Glutamatergic neuron (in vitro differentiated cells): Measurements from ENCODE around the gene PCED1B. TPM values are rescaled to one million over a fixed set of nuclear protein-coding genes. Genes with fewer than 3 reads are reported as not detected.

Experiments
- DNase-seq: peaks from one replicate; pipeline ENCODE4 v3.0.0; 2022
- H3K27ac Mint-ChIP-seq: one replicate; pipeline ENCODE4 v1.8.0; 2020; ENCODE audit warnings: mild to moderate bottlenecking, mixed read lengths, inconsistent platforms; ENCODE audit not compliant: unreplicated experiment
- H3K27me3 Mint-ChIP-seq: one replicate; pipeline ENCODE4 v1.8.0; 2020; ENCODE audit warnings: mild to moderate bottlenecking, moderate library complexity, mixed read lengths, inconsistent platforms; ENCODE audit not compliant: unreplicated experiment
- H3K36me3 Mint-ChIP-seq: one replicate; pipeline ENCODE4 v1.8.0; 2020; ENCODE audit warnings: mild to moderate bottlenecking, mixed read lengths, inconsistent platforms; ENCODE audit not compliant: unreplicated experiment
- H3K4me1 Mint-ChIP-seq: one replicate; pipeline ENCODE4 v1.8.0; 2020; ENCODE audit warnings: mild to moderate bottlenecking, low read depth, mixed read lengths, inconsistent platforms; ENCODE audit not compliant: unreplicated experiment
- H3K4me3 Mint-ChIP-seq: one replicate; pipeline ENCODE4 v1.8.0; 2020; ENCODE audit warnings: mild to moderate bottlenecking, mixed read lengths, inconsistent platforms; ENCODE audit not compliant: unreplicated experiment
- H3K9me3 Mint-ChIP-seq: one replicate; pipeline ENCODE4 v1.8.0; 2020; ENCODE audit warnings: mild to moderate bottlenecking, moderate library complexity, mixed read lengths, inconsistent platforms; ENCODE audit not compliant: unreplicated experiment
- total RNA-seq: library from RNA; stranded (reverse); fragmentation: NEBNext Ultra II Directional; extraction: Animal tissue kit (Norgen Biotek cat#: 25700); gene quantifications from one replicate; pipeline ENCODE4 v1.2.1, GENCODE V29; 2021; ENCODE audit not compliant: unreplicated experiment
- TF ChIP-seq, protein P1 (sequence below): fragments of 200-600 bp; sonication (generic); IDR thresholded peaks from one replicate; pipeline ENCODE4 v1.5.0; 2021; ENCODE audit not compliant: partially characterized antibody, unreplicated experiment

Gene PCED1B
- total RNA-seq, 1 donor from 2014 or later: 0.27 TPM

DNA sequence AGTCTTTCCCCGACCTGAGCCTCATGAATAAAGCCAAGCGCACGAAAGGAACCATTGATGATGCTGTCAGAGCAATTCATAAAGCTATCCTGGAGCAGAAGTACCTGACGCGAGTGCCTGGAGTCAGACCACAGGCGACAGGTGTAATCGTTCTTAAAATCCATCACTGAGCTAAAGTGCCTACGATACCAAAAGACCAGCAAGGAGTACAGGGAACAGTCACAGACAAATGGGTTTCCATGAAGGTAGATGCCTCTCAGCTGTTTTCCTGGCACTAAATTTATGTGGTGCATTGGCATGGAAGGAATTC, 1.4 kb upstream of the PCED1B start:
- TF ChIP-seq, protein P1, sequence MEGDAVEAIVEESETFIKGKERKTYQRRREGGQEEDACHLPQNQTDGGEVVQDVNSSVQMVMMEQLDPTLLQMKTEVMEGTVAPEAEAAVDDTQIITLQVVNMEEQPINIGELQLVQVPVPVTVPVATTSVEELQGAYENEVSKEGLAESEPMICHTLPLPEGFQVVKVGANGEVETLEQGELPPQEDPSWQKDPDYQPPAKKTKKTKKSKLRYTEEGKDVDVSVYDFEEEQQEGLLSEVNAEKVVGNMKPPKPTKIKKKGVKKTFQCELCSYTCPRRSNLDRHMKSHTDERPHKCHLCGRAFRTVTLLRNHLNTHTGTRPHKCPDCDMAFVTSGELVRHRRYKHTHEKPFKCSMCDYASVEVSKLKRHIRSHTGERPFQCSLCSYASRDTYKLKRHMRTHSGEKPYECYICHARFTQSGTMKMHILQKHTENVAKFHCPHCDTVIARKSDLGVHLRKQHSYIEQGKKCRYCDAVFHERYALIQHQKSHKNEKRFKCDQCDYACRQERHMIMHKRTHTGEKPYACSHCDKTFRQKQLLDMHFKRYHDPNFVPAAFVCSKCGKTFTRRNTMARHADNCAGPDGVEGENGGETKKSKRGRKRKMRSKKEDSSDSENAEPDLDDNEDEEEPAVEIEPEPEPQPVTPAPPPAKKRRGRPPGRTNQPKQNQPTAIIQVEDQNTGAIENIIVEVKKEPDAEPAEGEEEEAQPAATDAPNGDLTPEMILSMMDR: no peak
- no peak for DNase-seq
- Mint-ChIP-seq H3K4me3 (no peak overlapping the region), H3K4me1 (peaks cover 3% of the 10 kb centered on the region), H3K27ac (no peak overlapping the region), H3K27me3 (peaks cover 9% of the 10 kb centered on the region), H3K9me3 (no peaks in the 10 kb centered on the region), H3K36me3 (no peaks in the 10 kb centered on the region)

DNA sequence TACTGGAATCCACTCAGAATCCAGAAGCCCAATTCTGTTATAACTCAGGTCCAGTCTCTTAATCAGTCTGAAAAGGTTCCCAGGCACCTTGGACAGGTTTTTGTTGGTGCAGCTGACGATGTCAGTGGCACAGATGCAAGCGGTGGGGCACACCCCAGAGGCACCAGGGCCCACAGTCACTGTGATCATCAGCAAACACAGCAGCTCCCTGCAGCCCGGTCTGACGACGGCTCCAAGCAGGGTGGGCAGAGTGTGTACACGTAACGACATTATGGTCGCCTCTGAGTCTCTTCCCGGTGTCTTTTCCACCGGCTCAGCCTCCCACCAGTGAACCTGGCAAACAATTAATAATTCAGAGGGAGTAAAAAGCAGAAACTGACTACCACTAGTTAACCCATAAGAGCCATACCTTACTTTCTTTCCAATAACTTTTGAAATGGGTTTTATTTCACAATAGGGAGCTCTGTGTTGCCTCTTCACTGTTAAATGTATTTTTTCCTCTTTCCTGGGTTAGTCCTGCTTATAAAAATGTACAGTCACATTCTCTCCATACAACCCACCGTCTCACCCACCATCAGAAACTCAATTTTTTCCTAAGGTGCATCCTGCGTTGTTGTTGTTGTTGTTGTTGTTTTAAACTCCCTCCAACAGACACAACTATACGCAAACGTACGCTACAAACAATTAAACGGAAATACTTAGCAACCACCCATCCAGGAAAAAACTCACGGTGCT, 521 bp upstream of the PCED1B start:
- H3K27me3 Mint-ChIP-seq: peaks cover 9% of the 10 kb centered on the region
- peaks cover 3% of the 10 kb centered on the region for H3K4me1 Mint-ChIP-seq
- TF ChIP-seq, protein P1: no peak
- no peaks in the 10 kb centered on the region for H3K36me3 Mint-ChIP-seq
- no peaks in the 10 kb centered on the region for H3K9me3 Mint-ChIP-seq
- H3K27ac Mint-ChIP-seq: no peak overlapping the region
- peak overlapping the region; percentile 83 for H3K4me3 Mint-ChIP-seq
- peak; percentile 27 for DNase-seq

DNA sequence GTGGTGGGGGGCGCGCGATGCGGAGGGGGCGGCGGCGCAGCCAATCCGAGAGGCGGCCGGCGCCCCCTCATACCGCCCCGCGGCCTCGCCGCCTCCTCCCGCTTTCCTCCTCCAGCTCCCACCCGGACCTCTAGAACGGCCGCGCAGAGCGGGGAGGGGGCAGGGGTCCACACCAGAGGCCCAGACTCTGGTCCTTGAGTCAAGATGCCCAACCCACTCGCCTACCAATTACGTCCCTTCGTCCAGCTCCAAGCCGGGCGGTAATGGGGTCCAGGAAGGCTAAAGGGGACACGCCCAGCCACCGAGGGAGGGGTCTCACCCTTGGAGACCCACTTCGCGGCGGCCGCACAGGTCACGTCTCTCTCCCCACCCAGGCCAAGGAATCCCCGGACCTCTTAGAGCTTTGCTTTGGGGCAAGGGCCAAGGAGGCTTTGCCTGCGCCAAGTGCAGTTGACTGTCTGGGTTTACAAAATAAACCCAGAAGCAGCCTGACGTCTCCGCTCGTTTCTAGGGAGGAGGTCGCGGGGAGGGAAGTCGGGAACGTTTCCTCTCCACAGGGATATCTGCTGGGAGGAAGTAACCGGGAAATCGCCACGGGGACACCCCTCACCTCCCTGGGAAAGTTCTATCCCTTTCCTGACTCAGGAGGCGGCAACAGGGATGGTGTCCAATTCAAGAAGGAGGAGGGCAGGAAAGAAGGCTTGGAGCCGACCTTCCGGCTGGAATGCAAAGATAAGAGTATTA, 732 bp downstream of the PCED1B start:
- Mint-ChIP-seq H3K36me3 (no peaks in the 10 kb centered on the region), H3K4me3 (peak overlapping the region; percentile 91), H3K9me3 (no peaks in the 10 kb centered on the region), H3K27ac (no peak overlapping the region), H3K27me3 (peaks cover 9% of the 10 kb centered on the region), H3K4me1 (peaks cover 3% of the 10 kb centered on the region)
- DNase-seq: peak; percentile 46
- TF ChIP-seq, protein P1: no peak

DNA sequence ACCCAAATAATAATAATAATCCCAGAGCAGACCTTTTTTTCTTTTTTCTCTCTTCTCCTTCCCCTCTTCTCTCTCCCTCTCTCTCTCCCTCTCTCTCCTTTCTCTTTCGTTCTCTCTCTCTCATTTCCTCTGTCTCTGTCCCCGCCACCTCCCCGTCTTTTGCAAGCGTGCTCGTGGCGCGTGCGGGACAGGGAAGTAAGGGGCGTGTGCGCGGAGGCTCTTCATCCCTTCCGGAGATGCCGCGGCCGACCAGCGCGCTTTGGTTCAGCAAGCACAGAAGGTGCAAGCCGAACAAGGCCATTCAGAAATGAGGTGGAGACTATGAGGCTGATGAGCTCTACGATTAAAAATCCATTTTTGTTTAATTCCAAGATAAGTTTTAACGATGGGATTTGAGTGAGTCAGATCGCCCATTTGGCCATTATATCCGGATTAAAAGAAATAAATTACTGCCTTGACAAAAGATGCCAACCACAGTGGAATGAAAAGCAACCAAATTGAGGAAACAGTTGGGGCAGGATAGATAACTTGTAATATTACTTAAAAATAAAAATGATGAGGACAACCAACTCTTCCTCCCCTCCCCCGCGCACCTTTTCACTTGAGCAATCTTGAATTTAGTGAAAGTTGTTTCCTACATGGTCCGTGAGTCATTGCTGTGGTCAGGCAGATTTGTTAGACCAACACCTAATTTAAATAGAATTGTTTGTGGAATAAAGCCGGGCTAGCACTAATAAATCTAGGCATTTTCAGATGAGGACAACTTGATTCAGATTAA, 1.5 kb downstream of the PCED1B start:
- Mint-ChIP-seq H3K4me3 (peak overlapping the region; percentile 91), H3K9me3 (no peaks in the 10 kb centered on the region), H3K36me3 (no peaks in the 10 kb centered on the region), H3K4me1 (peaks cover 3% of the 10 kb centered on the region), H3K27ac (no peak overlapping the region), H3K27me3 (peaks cover 9% of the 10 kb centered on the region)
- TF ChIP-seq, protein P1: no peak
- DNase-seq: peak; percentile 42

DNA sequence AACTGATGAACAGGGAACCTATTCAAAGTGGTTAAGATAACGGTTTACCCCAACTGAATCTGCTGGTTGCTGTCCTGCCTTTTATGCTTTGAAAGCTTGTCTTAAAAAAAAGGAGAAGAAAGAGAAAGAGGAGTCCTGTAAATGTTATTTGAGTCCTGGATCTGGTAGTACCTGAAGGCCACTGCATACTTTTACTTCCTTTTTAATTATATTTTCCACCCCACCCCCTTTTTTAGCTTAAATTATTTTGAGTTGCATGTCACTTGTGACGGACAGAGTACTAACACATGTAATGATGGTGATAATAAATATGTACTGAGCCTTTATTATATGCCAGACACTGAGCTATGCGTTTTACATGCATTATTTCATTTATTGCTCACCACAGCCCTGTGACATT, 2.9 kb downstream of the PCED1B start:
- DNase-seq: no peak
- no peaks in the 10 kb centered on the region for H3K9me3 Mint-ChIP-seq
- H3K36me3 Mint-ChIP-seq: no peaks in the 10 kb centered on the region
- H3K27me3 Mint-ChIP-seq: peaks cover 9% of the 10 kb centered on the region
- H3K4me3 Mint-ChIP-seq: no peak overlapping the region
- H3K4me1 Mint-ChIP-seq: peaks cover 3% of the 10 kb centered on the region
- TF ChIP-seq, protein P1: no peak
- H3K27ac Mint-ChIP-seq: no peak overlapping the region
